Stimulated activated CD4-positive, alpha-beta T cell treated with anti-CD3 and anti-CD28 coated beads, Interleukin-2, amount 100 ng/mL, for 24 hours (primary cell): ENCODE results near the gene PAOX.
"Not testable (repeated sequence)": the region's sequence is repeated elsewhere in the genome, so short reads cannot be mapped to it uniquely, and the experiment has no call there.

Source experiments
- DNase-seq, 2 donors: peaks; one replicate each; pipeline ENCODE4 v3.0.0-alpha.2; 2020

Gene PAOX

DNA sequence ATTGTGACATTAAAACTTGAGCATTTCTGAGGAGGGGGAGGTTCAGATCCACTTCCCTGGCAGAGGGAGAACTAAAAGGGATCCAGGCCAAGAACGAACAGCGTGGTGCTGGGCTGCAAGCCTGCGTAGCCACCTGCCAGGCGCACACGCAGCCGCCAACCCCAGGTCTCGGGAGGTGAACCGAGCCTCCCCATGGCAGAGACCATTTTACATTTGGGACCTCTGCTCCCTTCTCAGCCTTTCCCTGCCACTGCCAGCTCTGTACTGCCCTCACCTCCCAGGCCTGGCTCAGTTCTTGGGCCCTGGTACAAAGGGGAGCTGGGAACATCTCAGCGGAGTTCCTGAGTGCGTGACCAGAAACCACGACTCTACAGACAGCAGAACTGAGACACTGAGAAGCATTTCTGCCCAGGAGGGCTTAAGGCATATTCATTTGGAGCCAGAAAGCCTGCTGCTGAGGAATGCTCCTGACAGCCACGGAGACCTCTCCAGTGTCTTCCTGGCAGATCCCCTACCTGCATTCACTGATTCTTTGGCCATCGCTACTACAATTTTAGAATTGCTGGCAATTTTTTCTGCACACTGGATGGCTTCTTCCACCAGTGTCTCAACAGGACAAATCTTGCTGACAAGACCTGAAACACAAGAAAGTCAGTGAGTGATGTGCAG lies 13.5 kb upstream of the PAOX start:
- no peak for DNase-seq

- no peak for DNase-seq
Measured at GRCh38 chr10:133366130-133366478, 13.0 kb upstream of the PAOX start.

GRCh38 chr10:133366751-133367150 lies 12.3 kb upstream of the PAOX start:
- DNase-seq = no peak

DNA sequence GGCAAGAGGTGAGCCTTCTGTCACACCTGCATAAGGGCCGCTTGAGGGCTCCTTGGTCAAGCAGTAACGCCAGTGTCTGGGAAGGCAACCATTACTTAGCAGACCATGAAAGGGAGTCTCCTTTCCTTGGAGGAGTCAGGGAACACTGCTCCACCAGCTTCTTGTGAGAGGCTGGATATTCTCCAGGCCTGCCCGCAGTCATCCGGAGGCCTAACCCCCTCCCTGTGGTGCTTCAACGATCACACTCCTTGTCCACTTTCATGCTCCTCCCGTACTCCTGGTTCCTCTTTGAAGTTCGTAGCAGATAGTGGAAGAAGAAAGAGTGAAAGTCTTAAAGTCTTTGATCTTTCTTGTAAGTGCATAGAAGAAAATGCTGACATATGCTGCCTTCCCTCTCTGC lies 11.6 kb upstream of the PAOX start:
- DNase-seq = not testable (repeated sequence)

DNA sequence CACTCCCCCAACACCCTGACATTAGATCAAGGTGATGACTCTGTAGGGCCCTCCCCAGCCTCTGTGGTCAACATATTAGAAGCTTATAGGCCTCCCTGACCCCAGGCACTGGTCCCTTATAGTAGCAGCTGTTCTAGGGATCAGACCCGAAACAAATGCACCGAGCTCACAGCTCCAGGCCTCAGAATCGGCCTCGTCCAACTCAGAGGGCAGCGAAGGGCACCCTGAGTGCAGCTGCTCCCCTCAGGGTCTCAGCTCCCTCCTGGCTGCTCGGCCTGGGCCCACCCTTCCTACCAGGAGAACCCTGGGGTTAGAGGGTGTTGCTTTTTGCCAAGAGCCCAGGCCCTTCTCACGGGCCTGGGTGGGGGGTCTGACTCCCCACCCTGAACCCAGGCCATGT lies 10.9 kb upstream of the PAOX start:
- no peak for DNase-seq

DNA sequence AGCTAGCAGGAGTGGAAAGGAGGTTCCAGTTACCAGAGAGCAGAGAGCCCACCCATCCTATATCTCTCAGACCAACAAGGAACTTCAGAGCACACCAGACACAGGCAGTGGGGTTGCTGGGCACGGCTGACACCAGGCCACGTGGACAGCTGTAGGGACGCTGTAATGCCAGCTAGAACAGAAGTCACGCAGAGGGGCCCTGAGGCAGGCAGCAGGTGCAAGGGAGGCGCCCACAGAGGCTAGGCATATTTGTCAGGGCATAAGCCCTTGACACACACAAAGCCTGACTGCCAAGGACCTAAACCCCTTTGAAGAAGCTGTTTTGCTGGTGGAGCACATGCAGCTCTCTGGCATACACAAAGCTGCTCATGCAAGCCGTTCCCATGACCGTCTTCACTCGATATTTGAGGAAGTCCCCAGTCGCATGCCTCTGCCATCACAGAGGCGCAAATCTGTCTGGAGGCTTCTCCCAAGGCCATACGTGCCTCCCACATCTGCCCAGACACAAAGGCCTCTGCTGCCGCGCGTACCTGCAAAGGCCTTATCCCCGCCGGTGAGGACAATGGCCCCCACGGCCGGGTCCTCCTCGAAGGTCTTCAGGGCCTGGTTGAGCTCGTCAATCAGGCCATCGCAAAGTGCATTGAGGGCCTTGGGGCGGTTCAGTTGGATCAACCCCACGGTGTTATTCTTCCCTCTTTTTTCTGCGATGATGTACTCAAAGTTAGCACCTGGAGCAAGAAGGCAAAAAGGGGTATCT lies 8.9 kb upstream of the PAOX start:
- DNase-seq = no peak

GRCh38 chr10:133372507-133372906 lies 6.6 kb upstream of the PAOX start:
- DNase-seq = no peak

GRCh38 chr10:133373174-133374090 lies 5.6 kb upstream of the PAOX start, which contains the start of gene ECHS1:
ECHS1 (minus strand) TSS chr10:133373354; CDS start chr10:133373333, 21 bp downstream.
- DNase-seq = peak; percentile 94 to 97

GRCh38 chr10:133375357-133376115 lies 3.5 kb upstream of the PAOX start:
- DNase-seq = no peak

DNA sequence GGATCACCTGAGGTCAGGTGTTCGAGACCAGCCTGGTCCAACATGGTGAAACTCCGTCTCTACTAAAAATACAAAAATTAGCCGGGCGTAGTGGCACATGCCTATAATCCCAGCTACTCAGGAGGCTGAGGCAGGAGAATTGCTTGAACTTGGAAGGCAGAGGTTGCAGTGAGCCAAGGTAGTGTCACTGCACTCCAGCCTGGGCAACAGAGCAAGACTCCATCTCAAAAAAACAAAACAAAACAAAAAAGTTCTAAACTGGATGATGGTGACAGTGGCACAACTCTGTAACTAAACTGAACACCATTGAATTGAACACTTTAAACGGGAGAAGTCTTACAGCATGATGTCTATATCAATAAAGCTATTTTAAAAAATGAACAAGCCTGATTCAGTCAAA lies 2.9 kb upstream of the PAOX start:
- not testable (repeated sequence) for DNase-seq

DNA sequence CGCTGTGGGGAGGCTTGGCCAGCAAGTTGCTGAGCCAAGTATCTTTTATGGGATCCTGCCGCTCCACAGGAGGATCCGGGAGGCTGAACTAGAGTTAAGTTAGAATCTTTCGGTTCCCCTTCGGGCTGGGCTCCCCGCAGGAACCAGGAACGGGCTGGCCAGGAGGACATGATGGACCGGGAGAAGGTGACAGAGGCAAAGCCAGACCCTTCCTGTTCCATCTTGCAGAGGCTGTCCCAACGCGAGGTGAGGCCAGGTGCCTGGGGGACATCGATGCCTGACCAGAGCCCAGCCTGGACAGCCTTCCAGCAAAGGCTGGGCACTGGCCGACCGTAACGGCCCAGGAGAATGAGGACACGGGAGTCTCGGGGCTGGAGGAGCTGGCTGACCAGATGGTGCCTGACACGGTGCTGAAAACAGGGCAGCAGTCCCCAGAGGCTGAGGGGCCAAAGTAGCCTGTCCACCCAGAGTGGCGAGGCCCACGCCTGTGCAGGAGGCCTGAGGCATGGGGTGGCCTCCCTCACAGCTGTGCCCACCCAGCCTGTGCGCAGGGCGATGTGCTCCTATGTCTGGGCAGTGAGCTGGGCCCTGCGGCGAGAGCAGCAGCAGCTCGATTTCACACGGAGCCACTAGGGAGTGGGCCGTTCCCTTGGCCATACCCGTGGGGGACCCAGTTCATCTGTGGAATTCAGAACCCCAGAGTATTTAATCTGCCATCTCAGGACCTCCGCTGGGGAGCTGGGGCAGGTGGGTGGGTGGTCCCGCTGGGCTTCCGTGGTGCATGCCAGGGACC lies 1.8 kb upstream of the PAOX start:
- DNase-seq = no peak

DNA sequence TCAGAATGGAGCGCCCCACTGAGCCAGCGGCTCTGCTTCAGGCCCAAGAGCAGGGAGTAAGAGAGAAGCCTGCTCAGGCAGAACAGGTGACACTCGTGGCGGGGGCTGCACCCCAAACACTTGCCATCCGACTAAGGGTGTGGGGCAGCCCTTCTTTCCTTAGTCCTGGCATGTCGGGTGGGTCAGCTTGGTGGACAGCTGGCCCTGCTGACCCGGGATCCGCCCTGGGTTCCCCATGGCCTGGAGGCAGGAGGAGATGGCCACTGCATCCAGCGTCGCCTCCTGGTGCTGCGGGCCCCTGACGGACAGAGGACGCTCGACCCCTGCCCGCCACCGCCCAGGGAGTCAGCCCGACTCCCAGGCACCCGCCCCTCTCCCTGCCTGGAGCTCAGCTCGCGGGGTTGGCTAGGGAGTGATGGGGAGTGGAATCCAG lies 1.2 kb upstream of the PAOX start:
- DNase-seq = no peak

DNA sequence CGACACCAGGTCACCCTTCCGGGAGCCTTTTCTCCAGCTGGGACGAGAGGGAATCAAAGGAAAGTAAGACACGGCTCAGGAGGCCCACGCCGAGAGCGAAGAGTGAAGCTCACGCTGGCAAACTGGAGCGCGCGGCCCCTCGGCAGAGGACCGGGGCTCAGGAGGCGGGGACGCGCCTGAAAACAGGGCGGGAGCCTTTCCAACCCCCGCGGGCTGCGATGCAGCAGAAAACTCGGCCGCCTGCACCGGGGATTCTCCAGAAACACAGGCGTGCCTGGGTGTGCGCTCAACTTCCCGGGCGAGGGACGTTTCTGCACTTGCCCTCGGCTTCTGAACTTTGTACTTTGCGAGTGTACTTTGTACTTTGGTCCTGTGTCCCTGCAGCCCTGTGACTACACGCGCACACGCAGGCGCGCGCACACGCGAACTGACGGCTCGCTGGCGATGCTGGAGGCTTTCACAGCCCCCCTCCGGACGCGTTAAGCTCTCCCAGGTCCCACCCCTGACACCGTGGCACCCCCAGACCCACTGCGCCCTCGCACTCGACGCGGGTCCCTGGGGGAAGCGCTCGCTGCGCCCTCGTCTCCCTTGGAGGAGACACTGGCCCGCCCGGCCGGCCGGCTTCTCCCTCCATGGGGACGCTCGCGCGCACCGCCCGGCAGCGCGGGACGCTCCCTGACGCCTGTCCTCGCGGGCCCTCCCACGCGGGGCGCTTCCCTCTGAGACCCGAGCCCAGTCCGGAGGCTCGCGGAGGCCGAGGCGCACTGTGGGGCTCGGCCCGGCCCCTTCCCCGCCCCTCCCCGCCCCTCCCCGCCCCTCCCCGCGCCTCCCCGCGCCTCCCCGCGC lies 588 bp upstream of the PAOX start:
- peak; percentile 65 to 69 for DNase-seq

- no peak for DNase-seq
Measured at GRCh38 chr10:133379801-133380666, 972 bp downstream of the PAOX start.

GRCh38 chr10:133381036-133381435 lies 2.0 kb downstream of the PAOX start:
- DNase-seq = no peak

- no peak for DNase-seq
Measured at GRCh38 chr10:133383551-133383950, 4.5 kb downstream of the PAOX start.

- no peak for DNase-seq
Measured at GRCh38 chr10:133384071-133384470, 5.0 kb downstream of the PAOX start.

DNA sequence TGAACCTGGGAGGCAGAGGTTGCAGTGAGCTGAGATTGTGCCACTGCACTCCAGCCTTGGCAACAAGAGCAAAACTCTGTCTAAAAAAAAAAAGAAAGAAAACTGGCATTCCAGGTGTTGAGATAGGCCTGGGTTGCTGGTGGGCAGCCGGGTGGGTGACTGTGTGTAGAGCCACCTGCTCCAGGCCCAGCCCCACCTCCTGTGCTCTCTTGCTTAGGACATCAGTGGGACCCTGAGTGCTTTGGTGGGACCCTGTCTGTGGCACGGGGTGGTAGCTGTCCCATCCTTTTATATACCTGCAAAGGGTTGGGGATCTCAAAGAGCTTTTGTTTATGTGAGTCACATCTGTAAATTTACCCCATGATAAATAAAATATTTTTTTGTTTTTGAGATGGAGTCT lies 6.2 kb downstream of the PAOX start:
- DNase-seq = no peak

DNA sequence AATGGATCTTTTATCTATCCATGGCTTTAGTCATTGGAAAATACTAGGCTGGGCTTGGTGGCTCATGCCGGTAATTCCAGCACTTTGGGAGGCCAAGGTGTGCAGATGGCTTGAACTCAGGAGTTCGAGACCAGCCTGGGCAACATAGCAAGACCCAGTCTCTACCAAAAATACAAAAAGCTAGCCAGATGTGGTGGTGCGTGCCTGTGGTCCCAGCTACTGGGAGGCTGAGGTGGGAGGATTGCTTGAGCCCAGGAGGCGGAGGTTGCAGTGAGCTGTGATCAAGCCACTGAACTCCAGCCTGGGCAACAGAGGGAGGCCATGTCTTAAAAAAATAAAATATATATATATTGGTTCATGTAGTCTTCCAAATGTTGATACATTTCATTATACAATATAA lies 7.9 kb downstream of the PAOX start:
- DNase-seq = not testable (repeated sequence)
